MCF 10A (cell line): ENCODE results near the gene OR2F2. TPM values are rescaled to one million over a fixed set of nuclear protein-coding genes. Genes with fewer than 3 reads are reported as not detected.

Experiments used
- BruUV-seq: library from RNA; stranded (reverse); fragments of 400-500 nt; replicated peaks from 2 replicates; lab custom pipeline; 2021; lab: Mats Ljungman, UMichigan
- CTCF ChIA-PET: fragments of 300-600 bp; sonication (Branson Sonifier 250); formaldehyde crosslinking; extraction: SDS; loops from one replicate; lab custom pipeline; 2021; ENCODE audit warnings: antibody characterized with exemption, inconsistent platforms; lab: Yijun Ruan, JAX
- POLR2A ChIA-PET: fragments of 300-600, 350-650 bp; sonication (Branson Sonifier 250); formaldehyde crosslinking; extraction: SDS; loops from one replicate; lab custom pipeline; 2020; ENCODE audit warnings: antibody characterized with exemption, inconsistent platforms; lab: Yijun Ruan, JAX
- DNase-seq: peaks from one replicate; pipeline ENCODE4 v3.0.0-alpha.2; 2018; ENCODE audit not compliant: unreplicated experiment
- H3K27ac Mint-ChIP-seq: one replicate; pipeline ENCODE4 v1.8.0; 2022; ENCODE audit warnings: mild to moderate bottlenecking, low read depth, mixed read lengths; ENCODE audit not compliant: unreplicated experiment
- H3K27me3 Mint-ChIP-seq: one replicate; pipeline ENCODE4 v1.8.0; 2022; ENCODE audit warnings: mixed read lengths; ENCODE audit not compliant: insufficient read depth, unreplicated experiment
- H3K36me3 Mint-ChIP-seq: one replicate; pipeline ENCODE4 v1.8.0; 2022; ENCODE audit warnings: mild to moderate bottlenecking, moderate library complexity, mixed read lengths; ENCODE audit not compliant: insufficient read depth, unreplicated experiment
- H3K4me1 Mint-ChIP-seq: one replicate; pipeline ENCODE4 v1.8.0; 2022; ENCODE audit warnings: mixed read lengths; ENCODE audit not compliant: insufficient read depth, unreplicated experiment
- H3K4me3 Mint-ChIP-seq: one replicate; pipeline ENCODE4 v1.8.0; 2022; ENCODE audit warnings: mild to moderate bottlenecking, moderate library complexity, mixed read lengths; ENCODE audit not compliant: unreplicated experiment
- H3K9me3 Mint-ChIP-seq: one replicate; pipeline ENCODE4 v1.8.0; 2022; ENCODE audit warnings: mixed read lengths; ENCODE audit not compliant: unreplicated experiment
- CTCF ChIP-seq: fragments of 200-600 bp; IDR thresholded peaks from one replicate; pipeline ENCODE4 v1.8.0; 2022; ENCODE audit warnings: antibody characterized with exemption, mild to moderate bottlenecking; ENCODE audit not compliant: unreplicated experiment
- intact Hi-C: fragments of 100-400 bp; cut with micrococcal nuclease; formaldehyde crosslinking; loops from 2 replicates; pipeline ENCODE4 v1.14.1; 2022
- total RNA-seq: library from RNA; stranded (reverse); gene quantifications from 2 replicates; pipeline ENCODE4 v1.2.3, GENCODE V29; 2022

Gene OR2F2
- total RNA-seq, 1 experiment from 2014 or later, result not detected

- no TSS peak for BruUV-seq
- Mint-ChIP-seq H3K4me1 (peaks cover 5% of the 10 kb centered on the region), H3K4me3 (no peak overlapping the region), H3K27ac (no peak overlapping the region), H3K9me3 (no peaks in the 10 kb centered on the region), H3K36me3 (no peaks in the 10 kb centered on the region), H3K27me3 (peaks cover 23% of the 10 kb centered on the region)
- DNase-seq, result no peak
- intact Hi-C loops, result no loop called here
- no peak for TF ChIP-seq CTCF
- ChIA-PET CTCF (no interaction called here), POLR2A (no interaction called here)
Observed at GRCh38 chr7:143953421-143953820, 18.4 kb downstream of the OR2F2 start.

GRCh38 chr7:143954135-143954534 is 19.1 kb downstream of the OR2F2 start:
- intact Hi-C loops, result no loop called here
- CTCF ChIA-PET, result no interaction called here
- Mint-ChIP-seq H3K27ac (no peak overlapping the region), H3K27me3 (peaks cover 26% of the 10 kb centered on the region), H3K36me3 (no peaks in the 10 kb centered on the region), H3K4me1 (peaks cover 5% of the 10 kb centered on the region), H3K4me3 (no peak overlapping the region), H3K9me3 (no peaks in the 10 kb centered on the region)
- no peak for DNase-seq
- POLR2A ChIA-PET, result no interaction called here
- no peak for TF ChIP-seq CTCF
- BruUV-seq, result no TSS peak

GRCh38 chr7:143954544-143954943 is 19.5 kb downstream of the OR2F2 start, which contains the start of gene OR2F1:
Gene OR2F1, plus strand, starts transcription at chr7:143954844. Its CDS starts 5,127 bp downstream, at chr7:143959971.
- BruUV-seq, result no TSS peak
- H3K36me3 Mint-ChIP-seq, result no peaks in the 10 kb centered on the region
- no peak within 1 kb of the TSS for H3K27ac Mint-ChIP-seq
- no peaks in the 10 kb centered on the region for H3K9me3 Mint-ChIP-seq
- intact Hi-C loops, result no loop called here
- peaks cover 26% of the 10 kb centered on the region for H3K27me3 Mint-ChIP-seq
- peaks cover 5% of the 10 kb centered on the region for H3K4me1 Mint-ChIP-seq
- ChIA-PET POLR2A (no interaction called here), CTCF (no interaction called here)
- TF ChIP-seq CTCF, result no peak
- DNase-seq, result no peak
- no peak within 1 kb of the TSS for H3K4me3 Mint-ChIP-seq

GRCh38 chr7:143958781-143959180 is 23.7 kb downstream of the OR2F2 start:
- H3K4me3 Mint-ChIP-seq, result no peak overlapping the region
- intact Hi-C loops, result loop anchor here (5.0 kb wide), 1 partner anchor 49 kb away; no protein-coding TSS in a partner anchor
- DNase-seq, result no peak
- peaks cover 26% of the 10 kb centered on the region for H3K27me3 Mint-ChIP-seq
- no peak overlapping the region for H3K27ac Mint-ChIP-seq
- CTCF ChIA-PET, result no interaction called here
- peaks cover 5% of the 10 kb centered on the region for H3K4me1 Mint-ChIP-seq
- no peaks in the 10 kb centered on the region for H3K36me3 Mint-ChIP-seq
- H3K9me3 Mint-ChIP-seq, result peaks cover 8% of the 10 kb centered on the region
- POLR2A ChIA-PET, result interaction anchor here (1.1 kb wide), 1 partner anchor 22 kb away, joined by 3 read pairs; no protein-coding TSS in a partner anchor
- BruUV-seq, result no TSS peak
- TF ChIP-seq CTCF, result no peak
